OCI-LY3 (cell line): ENCODE data around the gene DAZAP1.

Experiments used
- H2AFZ ChIP-seq: fragments of 200-600, 300-600 bp; shearing (Covaris generic); 2 replicates; pipeline ENCODE4 v1.6.0; 2014; ENCODE audit warnings: antibody characterized with exemption, low read depth, low read length
- H3K27ac ChIP-seq: fragments of 200-600, 300-600 bp; sonication (generic); 2 replicates; pipeline ENCODE4 v1.5.1; 2014; ENCODE audit warnings: mild to moderate bottlenecking, low read length, moderate library complexity, mixed read lengths
- H3K27me3 ChIP-seq: fragments of 200-600, 300-600 bp; sonication (generic); 2 replicates; pipeline ENCODE4 v1.6.1; 2014; ENCODE audit warnings: low read depth, low read length, mixed read lengths
- H3K36me3 ChIP-seq: fragments of 200-600, 300-600 bp; sonication (generic); replicated peaks from 2 replicates; pipeline ENCODE3; 2014; ENCODE audit warnings: low read depth, low read length, mixed read lengths
- H3K4me1 ChIP-seq: fragments of 300-600, 200-600 bp; sonication (generic); 2 replicates; pipeline ENCODE4 v1.6.1; 2014; ENCODE audit warnings: low read length, mixed read lengths
- H3K4me2 ChIP-seq: fragments of 200-600, 300-600 bp; sonication (generic); 2 replicates; pipeline ENCODE4 v1.6.1; 2014; ENCODE audit warnings: low read length, mixed read lengths
- H3K4me3 ChIP-seq: fragments of 300-600, 200-600 bp; sonication (generic); 2 replicates; pipeline ENCODE4 v1.5.1; 2014; ENCODE audit warnings: antibody characterized with exemption, mild to moderate bottlenecking, low read length, moderate library complexity
- H3K79me2 ChIP-seq: fragments of 300-600, 200-600 bp; shearing (Covaris generic); 2 replicates; pipeline ENCODE4 v1.6.1; 2014; ENCODE audit warnings: mild to moderate bottlenecking, low read length, mixed read lengths
- H3K9ac ChIP-seq: fragments of 300-600, 200-600 bp; shearing (Covaris generic); 2 replicates; pipeline ENCODE4 v1.6.0; 2014; ENCODE audit warnings: mild to moderate bottlenecking, low read length, moderate library complexity
- H3K9me3 ChIP-seq: fragments of 200-600, 300-600 bp; shearing (Covaris generic); 2 replicates; pipeline ENCODE4 v1.6.1; 2014; ENCODE audit warnings: low read length, mixed read lengths; ENCODE audit not compliant: insufficient read depth
- H4K20me1 ChIP-seq: fragments of 200-600, 300-600 bp; sonication (generic); 2 replicates; pipeline ENCODE4 v1.6.1; 2016; ENCODE audit warnings: low read length, mixed read lengths; ENCODE audit not compliant: insufficient read depth
- EZH2phosphoT487 ChIP-seq: fragments of 200-600 bp; shearing (Covaris generic); IDR thresholded peaks from 2 replicates; pipeline ENCODE4 v1.6.1; 2018; ENCODE audit warnings: antibody characterized with exemption, mixed run types, low read depth
- TF ChIP-seq, protein P1 (sequence below): fragments of 200-600, 300-600 bp; sonication (generic); IDR thresholded peaks from 2 replicates; pipeline ENCODE4 v1.5.1; 2014; ENCODE audit warnings: antibody characterized with exemption, low read length, low read depth

Gene DAZAP1

DNA sequence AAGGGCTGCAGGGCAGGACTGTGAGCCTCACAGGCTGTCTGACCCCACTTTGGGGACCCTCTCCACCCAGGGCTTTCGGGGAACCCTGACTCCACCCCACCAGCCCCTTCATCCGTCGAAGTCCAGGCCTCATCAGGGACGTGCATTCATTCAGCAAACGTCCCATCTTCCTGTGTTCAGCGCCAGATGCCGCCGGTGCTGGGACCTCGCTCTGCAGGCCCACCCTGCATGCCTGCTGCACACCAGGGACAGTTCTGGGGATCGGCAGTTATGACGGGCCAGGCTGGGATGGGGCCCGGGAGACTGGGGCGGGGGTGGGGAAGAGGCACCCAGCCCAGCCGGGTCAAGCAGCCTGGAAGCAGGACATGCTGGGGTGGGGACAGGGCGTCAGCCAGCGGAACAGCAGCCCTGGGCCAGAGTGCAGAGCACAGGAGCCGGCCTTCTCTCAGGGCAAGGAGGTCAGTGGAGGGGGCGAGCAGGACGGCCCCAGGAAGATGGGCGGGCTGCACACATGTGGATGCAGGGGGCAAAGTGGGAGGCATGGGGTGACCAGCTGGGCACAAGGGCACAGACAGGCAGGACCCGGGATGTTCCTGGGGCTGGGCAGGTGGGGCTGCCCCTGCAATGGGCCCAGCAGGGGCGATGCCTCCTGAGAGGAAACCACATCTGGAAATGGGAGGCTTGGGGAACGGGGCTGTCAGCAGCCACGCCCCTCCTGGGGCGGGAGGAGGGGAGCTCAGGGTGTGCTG is 11.2 kb upstream of the DAZAP1 start:
- Histone ChIP-seq H4K20me1 (no peaks in the 10 kb centered on the region; the same call in 1 of the 2 replicates), H3K4me2 (no peak overlapping the region), H3K27me3 (no peaks in the 10 kb centered on the region), H3K4me3 (no peak overlapping the region), H3K9me3 (no peaks in the 10 kb centered on the region), H3K79me2 (no peaks in the 10 kb centered on the region), H3K36me3 (peaks cover 13% of the 10 kb centered on the region), H3K4me1 (no peaks in the 10 kb centered on the region), H2AFZ (no peak overlapping the region), H3K9ac (no peak overlapping the region), H3K27ac (no peak overlapping the region)
- TF ChIP-seq EZH2phosphoT487 = no peak
- TF ChIP-seq, protein P1, sequence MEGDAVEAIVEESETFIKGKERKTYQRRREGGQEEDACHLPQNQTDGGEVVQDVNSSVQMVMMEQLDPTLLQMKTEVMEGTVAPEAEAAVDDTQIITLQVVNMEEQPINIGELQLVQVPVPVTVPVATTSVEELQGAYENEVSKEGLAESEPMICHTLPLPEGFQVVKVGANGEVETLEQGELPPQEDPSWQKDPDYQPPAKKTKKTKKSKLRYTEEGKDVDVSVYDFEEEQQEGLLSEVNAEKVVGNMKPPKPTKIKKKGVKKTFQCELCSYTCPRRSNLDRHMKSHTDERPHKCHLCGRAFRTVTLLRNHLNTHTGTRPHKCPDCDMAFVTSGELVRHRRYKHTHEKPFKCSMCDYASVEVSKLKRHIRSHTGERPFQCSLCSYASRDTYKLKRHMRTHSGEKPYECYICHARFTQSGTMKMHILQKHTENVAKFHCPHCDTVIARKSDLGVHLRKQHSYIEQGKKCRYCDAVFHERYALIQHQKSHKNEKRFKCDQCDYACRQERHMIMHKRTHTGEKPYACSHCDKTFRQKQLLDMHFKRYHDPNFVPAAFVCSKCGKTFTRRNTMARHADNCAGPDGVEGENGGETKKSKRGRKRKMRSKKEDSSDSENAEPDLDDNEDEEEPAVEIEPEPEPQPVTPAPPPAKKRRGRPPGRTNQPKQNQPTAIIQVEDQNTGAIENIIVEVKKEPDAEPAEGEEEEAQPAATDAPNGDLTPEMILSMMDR = no peak

DNA sequence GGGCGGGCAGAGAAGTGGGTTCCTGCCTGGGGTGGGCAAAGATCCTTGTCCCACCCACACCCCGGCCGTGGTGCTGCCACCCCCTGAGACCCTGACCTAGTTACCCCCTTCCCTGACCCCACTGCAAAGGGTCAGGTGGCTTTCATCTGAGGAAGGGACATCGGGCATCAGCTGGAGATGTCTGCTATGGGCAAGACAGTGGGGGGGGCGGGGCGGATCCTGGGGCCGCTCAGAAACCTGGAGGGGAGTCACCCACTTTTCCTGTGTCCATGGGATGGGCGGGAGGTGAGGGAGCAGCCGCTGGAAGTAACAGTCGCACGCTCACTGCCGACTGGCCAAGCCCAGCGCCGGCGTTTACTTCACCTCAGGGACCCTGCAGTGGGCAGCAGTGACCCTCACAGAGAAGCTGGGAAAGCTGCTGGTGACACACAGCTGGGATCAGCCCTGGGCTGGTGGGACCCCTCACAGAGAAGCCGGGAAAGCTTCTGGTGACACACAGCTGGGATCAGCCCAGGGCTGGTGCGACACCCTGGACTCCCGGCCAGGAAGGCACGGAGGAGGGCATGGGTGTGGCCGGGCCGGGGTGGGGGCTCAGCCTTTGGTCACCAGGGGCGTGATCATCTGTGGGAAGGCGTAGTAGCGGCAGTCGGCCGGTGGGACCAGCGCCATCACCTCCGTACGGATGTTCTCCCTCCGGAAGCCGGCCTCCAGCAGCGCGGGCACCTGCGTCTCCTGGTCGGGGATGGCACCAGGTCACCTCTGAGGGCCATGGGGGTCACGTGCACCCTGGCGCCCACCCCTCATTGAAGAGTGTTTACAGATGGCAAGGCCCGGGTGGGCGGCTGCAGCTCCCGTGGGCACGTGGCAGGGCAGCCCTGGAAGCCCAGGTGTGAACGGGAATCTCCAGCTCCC is 10.4 kb upstream of the DAZAP1 start:
- Histone ChIP-seq H4K20me1 (no peaks in the 10 kb centered on the region; the same call in 1 of the 2 replicates), H3K9ac (no peak overlapping the region)

DNA sequence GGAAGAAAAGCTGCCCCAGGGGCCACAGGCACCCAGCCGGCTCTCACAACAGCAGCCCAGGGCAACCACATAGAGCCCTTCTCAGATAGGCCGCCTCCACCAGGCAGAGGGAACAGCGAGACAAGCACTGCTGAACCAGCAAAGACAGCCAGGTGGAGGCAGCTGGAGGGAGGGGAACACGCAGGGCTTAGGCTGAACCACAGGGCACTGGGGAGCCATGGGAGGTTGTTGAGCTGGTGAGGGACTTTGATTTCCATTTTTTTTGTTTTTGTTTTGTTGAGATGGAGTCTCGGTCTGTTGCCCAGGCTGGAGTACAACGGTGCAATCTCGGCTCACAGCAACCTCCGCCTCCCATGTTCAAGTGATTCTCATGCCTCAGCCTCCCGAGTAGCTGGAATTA is 9.5 kb upstream of the DAZAP1 start:
- Histone ChIP-seq H4K20me1 (no peaks in the 10 kb centered on the region; the same call in 1 of the 2 replicates), H3K27me3 (no peaks in the 10 kb centered on the region), H3K4me3 (no peak overlapping the region), H3K36me3 (peaks cover 6% of the 10 kb centered on the region), H3K9me3 (no peaks in the 10 kb centered on the region), H3K9ac (no peak overlapping the region), H3K4me1 (peaks cover 3% of the 10 kb centered on the region; the same call in 1 of the 2 replicates), H3K27ac (no peak overlapping the region), H3K79me2 (no peaks in the 10 kb centered on the region), H3K4me2 (no peak overlapping the region), H2AFZ (no peak overlapping the region)
- TF ChIP-seq, protein P1 = no peak
- no peak for TF ChIP-seq EZH2phosphoT487

More for the DNA sequence above, 10.4 kb upstream of the DAZAP1 start:
- H3K27me3 ChIP-seq = no peaks in the 10 kb centered on the region
- no peaks in the 10 kb centered on the region for H3K4me1 ChIP-seq
- no peaks in the 10 kb centered on the region for H3K79me2 ChIP-seq
- H3K4me3 ChIP-seq = no peak overlapping the region
- no peak overlapping the region for H2AFZ ChIP-seq
- peaks cover 13% of the 10 kb centered on the region for H3K36me3 ChIP-seq
- TF ChIP-seq EZH2phosphoT487 = no peak
- TF ChIP-seq, protein P1 = no peak
- no peak overlapping the region for H3K4me2 ChIP-seq
- H3K27ac ChIP-seq = no peak overlapping the region
- H3K9me3 ChIP-seq = no peaks in the 10 kb centered on the region

GRCh38 chr19:1399079-1399478 is 8.3 kb upstream of the DAZAP1 start:
- Histone ChIP-seq H3K9ac (no peak overlapping the region), H2AFZ (no peak overlapping the region), H3K79me2 (no peaks in the 10 kb centered on the region), H3K9me3 (no peaks in the 10 kb centered on the region), H3K4me3 (no peak overlapping the region), H3K4me2 (no peak overlapping the region), H3K27me3 (0 out of 2 replicates have a peak, but pooled peaks cover 2% of the 10 kb centered on the region), H4K20me1 (no peaks in the 10 kb centered on the region; the same call in 1 of the 2 replicates), H3K27ac (no peak overlapping the region), H3K4me1 (peaks cover 6% of the 10 kb centered on the region), H3K36me3 (peaks cover 2% of the 10 kb centered on the region)
- TF ChIP-seq EZH2phosphoT487 = no peak
- TF ChIP-seq, protein P1 = no peak
